Stimulated activated naive CD8-positive, alpha-beta T cell treated with anti-CD3 and anti-CD28 coated beads, Interleukin-15, Interleukin-2, amounts not matched to agents 100 ng/mL and 50 ng/mL, for 24 hours (primary cell): Measurements from ENCODE around the gene WDFY2.
"Not testable (repeated sequence)": the region's sequence is repeated elsewhere in the genome, so short reads cannot be mapped to it uniquely, and the experiment has no call there.

Experiments used
- H3K27ac Mint-ChIP-seq: one replicate; pipeline ENCODE4 v1.8.0; 2021; ENCODE audit warnings: mild to moderate bottlenecking, mixed read lengths
- H3K27me3 Mint-ChIP-seq: one replicate; pipeline ENCODE4 v1.8.0; 2021; ENCODE audit warnings: mixed read lengths
- H3K36me3 Mint-ChIP-seq: one replicate; pipeline ENCODE4 v1.8.0; 2021; ENCODE audit warnings: low read depth, mixed read lengths
- H3K4me1 Mint-ChIP-seq: one replicate; pipeline ENCODE4 v1.8.0; 2021; ENCODE audit warnings: low read depth, mixed read lengths
- H3K4me3 Mint-ChIP-seq: one replicate; pipeline ENCODE4 v1.8.0; 2021; ENCODE audit warnings: mild to moderate bottlenecking, mixed read lengths
- H3K9me3 Mint-ChIP-seq: one replicate; pipeline ENCODE4 v1.8.0; 2021; ENCODE audit warnings: mixed read lengths

Gene WDFY2

GRCh38 chr13:51583875-51584730 is at the start of gene WDFY2:
Gene WDFY2 (plus strand): TSS chr13:51584462. CDS start chr13:51584688, 226 bp downstream.
- Mint-ChIP-seq H3K27ac (peak within 1 kb of the TSS; percentile 93), H3K4me3 (peak within 1 kb of the TSS; percentile 91), H3K27me3 (no peaks in the 10 kb centered on the region), H3K9me3 (no peaks in the 10 kb centered on the region), H3K36me3 (peaks cover 5% of the 10 kb centered on the region), H3K4me1 (peaks cover 42% of the 10 kb centered on the region)

- Mint-ChIP-seq H3K27me3 (no peaks in the 10 kb centered on the region), H3K9me3 (no peaks in the 10 kb centered on the region), H3K36me3 (no peaks in the 10 kb centered on the region), H3K27ac (peak overlapping the region; percentile 50), H3K4me1 (peaks cover 26% of the 10 kb centered on the region), H3K4me3 (no peak overlapping the region)
These were observed 45.6 kb upstream of the WDFY2 start for GRCh38 chr13:51538591-51539179.

GRCh38 chr13:51539887-51540286 is 44.4 kb upstream of the WDFY2 start:
- Mint-ChIP-seq H3K4me1 (peaks cover 14% of the 10 kb centered on the region), H3K27me3 (no peaks in the 10 kb centered on the region), H3K4me3 (no peak overlapping the region), H3K36me3 (no peaks in the 10 kb centered on the region), H3K27ac (no peak overlapping the region), H3K9me3 (no peaks in the 10 kb centered on the region)

GRCh38 chr13:51541037-51541436 is 43.2 kb upstream of the WDFY2 start:
- Mint-ChIP-seq H3K4me3 (no peak overlapping the region), H3K36me3 (no peaks in the 10 kb centered on the region), H3K9me3 (no peaks in the 10 kb centered on the region), H3K27me3 (no peaks in the 10 kb centered on the region), H3K4me1 (peaks cover 10% of the 10 kb centered on the region), H3K27ac (no peak overlapping the region)

- no peak overlapping the region for H3K4me3 Mint-ChIP-seq
- H3K27me3 Mint-ChIP-seq = no peaks in the 10 kb centered on the region
- no peaks in the 10 kb centered on the region for H3K36me3 Mint-ChIP-seq
- H3K27ac Mint-ChIP-seq = no peak overlapping the region
- peaks cover 10% of the 10 kb centered on the region for H3K4me1 Mint-ChIP-seq
- H3K9me3 Mint-ChIP-seq = no peaks in the 10 kb centered on the region
These were observed 42.4 kb upstream of the WDFY2 start for GRCh38 chr13:51541809-51542258.

GRCh38 chr13:51542346-51543242 is 41.7 kb upstream of the WDFY2 start:
- H3K9me3 Mint-ChIP-seq = no peaks in the 10 kb centered on the region
- H3K27ac Mint-ChIP-seq = no peak overlapping the region
- peaks cover 10% of the 10 kb centered on the region for H3K4me1 Mint-ChIP-seq
- H3K4me3 Mint-ChIP-seq = no peak overlapping the region
- H3K27me3 Mint-ChIP-seq = no peaks in the 10 kb centered on the region
- no peaks in the 10 kb centered on the region for H3K36me3 Mint-ChIP-seq

- not testable (repeated sequence) for H3K9me3 Mint-ChIP-seq, H3K36me3 Mint-ChIP-seq, H3K4me1 Mint-ChIP-seq
These were observed 38.8 kb upstream of the WDFY2 start for GRCh38 chr13:51545446-51545845.

GRCh38 chr13:51547425-51548176 is 36.7 kb upstream of the WDFY2 start:
- no peaks in the 10 kb centered on the region for H3K27me3 Mint-ChIP-seq

More at GRCh38 chr13:51545446-51545845, 38.8 kb upstream of the WDFY2 start:
- H3K4me3 Mint-ChIP-seq, H3K27ac Mint-ChIP-seq, H3K27me3 Mint-ChIP-seq: not testable (repeated sequence)

GRCh38 chr13:51549050-51549449 is 35.2 kb upstream of the WDFY2 start:
- Mint-ChIP-seq H3K27ac (peak overlapping the region; percentile 9), H3K36me3 (no peaks in the 10 kb centered on the region), H3K4me1 (peaks cover 10% of the 10 kb centered on the region), H3K27me3 (peaks cover 1% of the 10 kb centered on the region), H3K4me3 (no peak overlapping the region), H3K9me3 (no peaks in the 10 kb centered on the region)

More at GRCh38 chr13:51547425-51548176, 36.7 kb upstream of the WDFY2 start:
- no peak overlapping the region for H3K27ac Mint-ChIP-seq
- no peaks in the 10 kb centered on the region for H3K36me3 Mint-ChIP-seq
- H3K4me3 Mint-ChIP-seq = no peak overlapping the region
- no peaks in the 10 kb centered on the region for H3K9me3 Mint-ChIP-seq
- peaks cover 10% of the 10 kb centered on the region for H3K4me1 Mint-ChIP-seq

GRCh38 chr13:51549593-51549992 is 34.7 kb upstream of the WDFY2 start:
- peaks cover 3% of the 10 kb centered on the region for H3K27me3 Mint-ChIP-seq
- no peak overlapping the region for H3K27ac Mint-ChIP-seq
- H3K36me3 Mint-ChIP-seq = no peaks in the 10 kb centered on the region
- no peak overlapping the region for H3K4me3 Mint-ChIP-seq
- H3K4me1 Mint-ChIP-seq = peaks cover 10% of the 10 kb centered on the region
- no peaks in the 10 kb centered on the region for H3K9me3 Mint-ChIP-seq

- no peak overlapping the region for H3K4me3 Mint-ChIP-seq
- no peak overlapping the region for H3K27ac Mint-ChIP-seq
- H3K27me3 Mint-ChIP-seq = peaks cover 3% of the 10 kb centered on the region
- no peaks in the 10 kb centered on the region for H3K36me3 Mint-ChIP-seq
- H3K4me1 Mint-ChIP-seq = peaks cover 10% of the 10 kb centered on the region
- peaks cover 2% of the 10 kb centered on the region for H3K9me3 Mint-ChIP-seq
These were observed 34.1 kb upstream of the WDFY2 start for GRCh38 chr13:51550151-51550550.

GRCh38 chr13:51551416-51551815 is 32.8 kb upstream of the WDFY2 start:
- H3K9me3 Mint-ChIP-seq = peaks cover 5% of the 10 kb centered on the region
- peaks cover 10% of the 10 kb centered on the region for H3K4me1 Mint-ChIP-seq
- no peak overlapping the region for H3K4me3 Mint-ChIP-seq
- no peak overlapping the region for H3K27ac Mint-ChIP-seq
- no peaks in the 10 kb centered on the region for H3K36me3 Mint-ChIP-seq
- H3K27me3 Mint-ChIP-seq = peaks cover 3% of the 10 kb centered on the region

GRCh38 chr13:51552027-51552426 is 32.2 kb upstream of the WDFY2 start:
- peaks cover 5% of the 10 kb centered on the region for H3K9me3 Mint-ChIP-seq
- H3K27ac Mint-ChIP-seq = no peak overlapping the region
- no peaks in the 10 kb centered on the region for H3K36me3 Mint-ChIP-seq
- peaks cover 10% of the 10 kb centered on the region for H3K4me1 Mint-ChIP-seq
- H3K27me3 Mint-ChIP-seq = peaks cover 3% of the 10 kb centered on the region
- no peak overlapping the region for H3K4me3 Mint-ChIP-seq

GRCh38 chr13:51553531-51553930 is 30.7 kb upstream of the WDFY2 start:
- Mint-ChIP-seq H3K27ac (no peak overlapping the region), H3K9me3 (peaks cover 5% of the 10 kb centered on the region), H3K4me3 (no peak overlapping the region)

More at GRCh38 chr13:51553531-51553930, 30.7 kb upstream of the WDFY2 start:
- H3K4me1 Mint-ChIP-seq = peaks cover 10% of the 10 kb centered on the region
- no peaks in the 10 kb centered on the region for H3K36me3 Mint-ChIP-seq
- H3K27me3 Mint-ChIP-seq = peaks cover 3% of the 10 kb centered on the region
